CD4-positive, alpha-beta memory T cell (primary cell): ENCODE measurements around the gene SYT10. TPM values are rescaled to one million over a fixed set of nuclear protein-coding genes. Genes with fewer than 3 reads are reported as not detected.
"Not testable (repeated sequence)": the region's sequence is repeated elsewhere in the genome, so short reads cannot be mapped to it uniquely, and the experiment has no call there.

Experiments used
- CTCF ChIA-PET: fragments of 350-600 bp; sonication (Branson Sonifier 250); formaldehyde crosslinking; loops from one replicate; lab custom pipeline; 2021; ENCODE audit warnings: inconsistent platforms; ENCODE audit not compliant: partially characterized antibody; lab: Charles Lee
- POLR2A ChIA-PET: fragments of 350-600 bp; sonication (Branson Sonifier 250); formaldehyde crosslinking; loops from one replicate; lab custom pipeline; 2021; ENCODE audit not compliant: partially characterized antibody; lab: Charles Lee
- DNase-seq, 5 donors: peaks; one replicate each; pipeline versions ENCODE4 v3.0.0 to v3.0.0-alpha.2; 2020 to 2022; ENCODE audit warnings: mixed read lengths in 1 of 5
- H3K27ac ChIP-seq: one replicate; pipeline ENCODE4 v1.7.0; 2013; ENCODE audit warnings: low read depth, low read length
- H3K27me3 ChIP-seq: 2 replicates; pipeline ENCODE4 v1.7.0; 2013; ENCODE audit warnings: mild to moderate bottlenecking, low read length, moderate library complexity; ENCODE audit not compliant: insufficient read depth
- H3K36me3 ChIP-seq: 2 replicates; pipeline ENCODE4 v1.7.0; 2013; ENCODE audit warnings: mild to moderate bottlenecking, low read length, moderate library complexity; ENCODE audit not compliant: insufficient read depth
- H3K4me1 ChIP-seq: 2 replicates; pipeline ENCODE4 v1.7.0; 2013; ENCODE audit warnings: mild to moderate bottlenecking, low read length, moderate library complexity; ENCODE audit not compliant: insufficient read depth
- H3K4me3 ChIP-seq, 2 donors: one replicate each; pipeline ENCODE4 v1.7.0; 2013; ENCODE audit warnings: low read length in 2 of 2, mild to moderate bottlenecking in 1 of 2
- H3K9me3 ChIP-seq, 2 donors: one replicate each; pipeline ENCODE4 v1.7.0; 2013; ENCODE audit warnings: low read length in 2 of 2, control low read depth in 1 of 2; ENCODE audit not compliant: control insufficient read depth in 1 of 2
- H3K27ac Mint-ChIP-seq, 7 donors: one replicate each; pipeline ENCODE4 v1.8.0; 2020 to 2021; ENCODE audit warnings: mixed read lengths in 7 of 7, mild to moderate bottlenecking in 6 of 7, inconsistent platforms in 3 of 7, moderate library complexity in 3 of 7
- H3K27me3 Mint-ChIP-seq, 2 donors: one replicate each; pipeline ENCODE4 v1.8.0; 2020 to 2021; ENCODE audit warnings: mixed read lengths in 2 of 2
- H3K36me3 Mint-ChIP-seq, 2 donors: one replicate each; pipeline ENCODE4 v1.8.0; 2020 to 2021; ENCODE audit warnings: mixed read lengths in 2 of 2, inconsistent platforms in 1 of 2, mild to moderate bottlenecking in 1 of 2
- H3K4me1 Mint-ChIP-seq, 4 donors: one replicate each; pipeline ENCODE4 v1.8.0; 2020 to 2021; ENCODE audit warnings: mixed read lengths in 4 of 4, mild to moderate bottlenecking in 1 of 4
- H3K4me3 Mint-ChIP-seq, 8 donors: one replicate each; pipeline ENCODE4 v1.8.0; 2020 to 2021; ENCODE audit warnings: mixed read lengths in 8 of 8, mild to moderate bottlenecking in 7 of 8, moderate library complexity in 6 of 8, inconsistent platforms in 3 of 8
- H3K9me3 Mint-ChIP-seq, 8 donors: one replicate each; pipeline ENCODE4 v1.8.0; 2020 to 2021; ENCODE audit warnings: mixed read lengths in 8 of 8, mild to moderate bottlenecking in 5 of 8, inconsistent platforms in 3 of 8, moderate library complexity in 1 of 8
- intact Hi-C: fragments of 100-400 bp; cut with micrococcal nuclease; formaldehyde crosslinking; loops from one replicate; pipeline ENCODE4 v1.15.1; 2023
- polyA plus RNA-seq, 2 donors: library from polyadenylated mRNA; unstranded; fragments of 300-500 nt; fragmentation: Illumina TruSeq; gene quantifications; one replicate each; pipeline ENCODE4 v1.2.3, GENCODE V29; 2021
- total RNA-seq, 2 experiments: library from RNA; stranded (reverse); gene quantifications; one replicate each; pipeline ENCODE4 v1.2.3, GENCODE V29; 2021

SYT10 gene
- total and polyA plus RNA-seq, 4 experiments from 2014 or later = not detected

DNA sequence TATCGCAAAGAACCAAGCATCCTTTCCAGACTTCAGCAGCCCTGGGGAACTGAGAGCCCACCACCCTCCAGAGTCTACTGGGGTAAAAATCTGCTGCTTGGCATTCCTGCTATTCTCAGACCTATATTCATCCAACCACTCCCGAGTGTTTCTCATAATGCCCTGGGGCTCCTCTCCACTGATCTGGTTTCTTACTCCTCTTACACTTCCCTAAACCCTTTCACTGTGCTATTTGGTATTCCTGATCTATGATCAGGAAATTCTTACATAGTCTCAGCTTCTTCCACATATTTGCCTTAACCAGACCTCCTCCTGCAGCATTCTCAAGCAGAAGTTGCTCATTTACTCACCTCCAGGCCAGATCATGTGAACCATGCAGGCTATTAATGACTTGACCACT is 82.4 kb downstream of the SYT10 start:
- no peak overlapping the region for H3K4me3 Mint-ChIP-seq
- Histone ChIP-seq H3K4me3 (no peak overlapping the region), H3K27ac (no peak overlapping the region), H3K36me3 (no peaks in the 10 kb centered on the region), H3K4me1 (no peaks in the 10 kb centered on the region), H3K27me3 (no peaks in the 10 kb centered on the region), H3K9me3 (no peaks in the 10 kb centered on the region)
- intact Hi-C loops = no loop called here
- H3K4me1 Mint-ChIP-seq = no peaks in the 10 kb centered on the region
- no peak overlapping the region for H3K27ac Mint-ChIP-seq
- no peaks in the 10 kb centered on the region for H3K27me3 Mint-ChIP-seq
- H3K36me3 Mint-ChIP-seq = no peaks in the 10 kb centered on the region
- ChIA-PET CTCF (no interaction called here), POLR2A (no interaction called here)
- DNase-seq = no peak
- peaks cover 0 to 3% (median 0%) of the 10 kb centered on the region in 8 donors for H3K9me3 Mint-ChIP-seq

DNA sequence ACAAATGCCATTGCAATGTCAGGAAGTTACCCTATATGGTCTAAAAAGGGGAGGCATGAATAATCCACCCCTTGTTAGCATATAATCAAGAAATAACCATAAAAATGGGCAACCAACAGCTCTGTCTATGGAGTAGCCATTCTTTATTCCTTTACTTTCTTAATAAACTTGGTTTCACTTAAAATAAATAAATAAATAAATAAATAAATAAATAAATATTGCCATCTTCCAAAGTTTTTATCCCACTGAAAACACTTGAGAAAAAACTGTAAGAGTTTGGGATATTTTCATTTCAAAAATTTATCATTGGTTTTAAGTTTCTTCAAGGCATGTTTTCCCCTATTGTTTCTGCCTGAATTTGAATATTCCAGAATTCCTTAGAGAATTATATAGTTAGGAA is 89.8 kb downstream of the SYT10 start:
- no peaks in the 10 kb centered on the region for H3K4me1 Mint-ChIP-seq
- H3K27ac Mint-ChIP-seq = no peak overlapping the region
- DNase-seq = no peak
- Histone ChIP-seq H3K9me3 (no peaks in the 10 kb centered on the region), H3K36me3 (no peaks in the 10 kb centered on the region), H3K27ac (no peak overlapping the region), H3K4me3 (no peak overlapping the region), H3K4me1 (no peaks in the 10 kb centered on the region), H3K27me3 (no peaks in the 10 kb centered on the region)
- intact Hi-C loops = no loop called here
- ChIA-PET POLR2A (no interaction called here), CTCF (no interaction called here)
- H3K27me3 Mint-ChIP-seq = no peaks in the 10 kb centered on the region
- H3K9me3 Mint-ChIP-seq = peaks cover 0 to 7% (median 5%) of the 10 kb centered on the region in 8 donors
- no peaks in the 10 kb centered on the region for H3K36me3 Mint-ChIP-seq
- no peak overlapping the region for H3K4me3 Mint-ChIP-seq

DNA sequence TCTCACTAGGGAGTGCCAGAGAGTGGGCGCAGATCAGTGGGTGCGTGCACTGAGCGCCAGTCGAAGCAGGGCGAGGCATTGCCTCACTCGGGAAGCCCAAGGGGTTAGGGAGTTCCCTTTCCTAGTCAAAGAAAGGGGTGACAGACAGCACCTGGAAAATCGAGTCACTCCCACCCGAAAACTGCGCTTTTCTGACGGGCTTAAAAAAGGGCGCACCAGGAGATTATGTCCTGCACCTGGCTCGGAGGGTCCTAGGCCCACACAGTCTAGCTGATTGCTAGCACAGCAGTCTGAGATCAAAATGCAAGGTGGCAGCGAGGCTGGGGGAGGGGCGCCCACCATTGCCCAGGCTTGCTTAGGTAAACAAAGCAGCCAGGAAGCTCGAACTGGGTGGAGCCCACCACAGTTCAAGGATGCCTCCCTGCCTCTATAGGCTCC is 107.6 kb downstream of the SYT10 start:
- H3K27me3 Mint-ChIP-seq, H3K36me3 ChIP-seq, POLR2A ChIA-PET, H3K27ac ChIP-seq, H3K4me1 Mint-ChIP-seq, H3K27ac Mint-ChIP-seq, H3K4me1 ChIP-seq, H3K9me3 Mint-ChIP-seq, DNase-seq, H3K9me3 ChIP-seq, intact Hi-C loops, H3K4me3 ChIP-seq, CTCF ChIA-PET, H3K27me3 ChIP-seq, H3K36me3 Mint-ChIP-seq, H3K4me3 Mint-ChIP-seq: not testable (repeated sequence)

DNA sequence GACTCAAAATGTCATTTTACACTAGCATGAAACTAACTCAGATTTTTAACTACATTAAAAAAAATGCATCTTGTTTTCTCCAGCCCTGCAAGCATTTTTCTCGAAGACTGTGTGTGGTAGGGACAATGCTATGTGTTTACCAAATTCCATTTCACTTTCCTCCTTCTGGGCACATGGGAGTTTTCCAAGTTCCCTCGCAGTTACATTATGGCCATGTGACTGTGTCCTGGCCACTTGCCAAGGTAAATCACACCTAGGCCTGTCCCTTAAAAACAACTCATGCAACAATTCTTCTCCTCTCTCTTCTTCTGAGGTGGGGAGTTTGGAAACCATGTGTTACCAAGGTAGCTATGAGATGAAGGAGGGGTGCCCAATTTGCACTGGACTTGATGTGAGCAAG is 108.7 kb downstream of the SYT10 start:
- ChIA-PET POLR2A (no interaction called here), CTCF (no interaction called here)
- Mint-ChIP-seq H3K9me3 (peaks cover 0 to 6% (median 2%) of the 10 kb centered on the region in 8 donors), H3K36me3 (no peaks in the 10 kb centered on the region), H3K27me3 (no peaks in the 10 kb centered on the region), H3K4me1 (no peaks in the 10 kb centered on the region), H3K27ac (no peak overlapping the region), H3K4me3 (no peak overlapping the region)
- Histone ChIP-seq H3K36me3 (no peaks in the 10 kb centered on the region), H3K4me3 (no peak overlapping the region), H3K27me3 (no peaks in the 10 kb centered on the region), H3K27ac (no peak overlapping the region), H3K9me3 (no peaks in the 10 kb centered on the region), H3K4me1 (no peaks in the 10 kb centered on the region)
- intact Hi-C loops = no loop called here
- DNase-seq = no peak
